ENCODE measurements around the gene CTXN1. TPM values are rescaled to one million over a fixed set of nuclear protein-coding genes. Genes with fewer than 3 reads are reported as not detected.

CTXN1 gene
- total RNA-seq, 2 donors from 2014 or later = 0.19 TPM; not detected in 1

GRCh38 chr19:7874897-7875273 is 51.0 kb downstream of the CTXN1 start:
- H3K4me3 Mint-ChIP-seq = peak overlapping the region; percentile 43
- no peak overlapping the region for H3K27ac Mint-ChIP-seq

More at GRCh38 chr19:7874897-7875273, 51.0 kb downstream of the CTXN1 start:
- H3K9me3 Mint-ChIP-seq = no peaks in the 10 kb centered on the region
- H3K4me1 Mint-ChIP-seq = peaks cover 10% of the 10 kb centered on the region
- H3K36me3 Mint-ChIP-seq (ENCODE audit: low read depth) = no peaks in the 10 kb centered on the region
- no peak for ATAC-seq (replicated peaks)
- peaks cover 14% of the 10 kb centered on the region for H3K27me3 Mint-ChIP-seq

Other genes starting within 250 kb of the CTXN1 start
- gene MCEMP1, start 249.0 kb downstream of the CTXN1 start, total RNA-seq = not detected
- gene TRAPPC5, start 245.3 kb downstream of the CTXN1 start, total RNA-seq = 10 to 100 TPM; 61.8 to 82.5 TPM
- 1 to 10 TPM in 1 of 2 donors, under 1 TPM in 1; 0.65 to 2.8 TPM for gene FCER2, start 224.0 kb downstream of the CTXN1 start, total RNA-seq
- not detected for gene CLEC4G, start 194.0 kb downstream of the CTXN1 start, total RNA-seq
- gene CD209, start 178.6 kb downstream of the CTXN1 start, total RNA-seq = not detected
- gene CLEC4M, start 162.9 kb downstream of the CTXN1 start, total RNA-seq = not detected
- gene EVI5L, start 95.9 kb downstream of the CTXN1 start, total RNA-seq = 1 to 10 TPM; 3.6 to 4.5 TPM
- under 1 TPM; 0.19 to 0.21 TPM for gene PRR36, start 51.7 kb downstream of the CTXN1 start, total RNA-seq
- not detected for gene LRRC8E, start 37.6 kb downstream of the CTXN1 start, total RNA-seq
- 10 to 100 TPM; 39.0 to 46.3 TPM for gene MAP2K7, start 22.3 kb downstream of the CTXN1 start, total RNA-seq
- 1 to 10 TPM; 3.7 to 7.6 TPM for gene TGFBR3L, start 11.3 kb downstream of the CTXN1 start, total RNA-seq
- 10 to 100 TPM; 16.4 to 20.9 TPM for gene SNAPC2, start 5.8 kb downstream of the CTXN1 start, total RNA-seq
- 10 to 100 TPM; 49.8 to 81.5 TPM for gene TIMM44, start 17.5 kb upstream of the CTXN1 start, total RNA-seq
- 100 to 1,000 TPM in 1 of 2 donors, 10 to 100 TPM in 1; 81.6 to 155 TPM for gene ELAVL1, start 79.5 kb upstream of the CTXN1 start, total RNA-seq
- under 1 TPM in 1 of 2 donors, not detected in 1; 0.48 TPM for gene CCL25, start 126.6 kb upstream of the CTXN1 start, total RNA-seq
- under 1 TPM in 1 of 2 donors, not detected in 1; 0.05 TPM for gene FBN3, start 223.5 kb upstream of the CTXN1 start, total RNA-seq